Measurements from ENCODE around the gene ENGASE. TPM values are rescaled to one million over a fixed set of nuclear protein-coding genes. Genes with fewer than 3 reads are reported as not detected.
"Not testable (repeated sequence)": the region's sequence is repeated elsewhere in the genome, so short reads cannot be mapped to it uniquely, and the experiment has no call there.

ENGASE gene
- total and polyA plus RNA-seq, 7 donors = 7.5 to 80.8 (median 26.7) TPM

DNA sequence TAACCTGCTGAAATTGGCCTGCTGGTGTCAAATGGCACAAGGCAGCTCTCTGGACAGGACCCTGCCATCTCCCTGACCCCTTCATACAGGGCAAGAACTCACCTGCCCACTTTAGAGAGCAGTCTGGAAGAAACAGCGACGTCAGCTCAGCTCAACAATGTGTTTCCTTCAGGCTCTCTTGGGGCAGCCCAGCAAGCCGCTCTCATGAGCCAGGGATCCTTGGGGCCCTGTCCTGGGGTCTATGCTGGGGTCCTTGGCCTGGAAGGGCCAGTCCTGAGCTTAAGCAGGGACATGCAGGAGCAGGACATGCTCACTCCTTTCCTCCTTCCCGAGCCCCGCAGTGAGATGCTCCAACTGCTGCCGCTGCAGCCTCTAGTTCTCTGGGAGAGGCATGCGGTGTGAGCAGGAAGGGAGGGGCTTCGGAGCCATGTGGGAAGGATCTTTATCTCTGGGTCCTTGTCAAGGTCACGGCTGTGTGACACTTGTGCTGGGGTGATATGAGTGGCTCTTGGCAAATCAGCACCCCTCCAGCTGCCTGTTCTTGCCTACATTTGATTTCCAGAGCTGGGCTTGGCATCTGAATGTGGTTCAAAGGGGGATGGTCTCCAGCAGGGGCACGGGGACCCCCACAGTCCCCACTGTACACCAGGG is 47.2 kb upstream of the ENGASE start:
- Histone ChIP-seq H3K4me3 (peak overlapping the region; percentile 32), H3K27me3 (ENCODE audit: insufficient read depth in 3 of 3, low read length in 2 of 3) (peaks cover 0 to 31% (median 0%) of the 10 kb centered on the region in 3 donors), H3K4me1 (peaks cover 34% of the 10 kb centered on the region), H3K9me3 (no peaks in the 10 kb centered on the region), H3K27ac (peak overlapping the region; percentile 53), H3K36me3 (ENCODE audit: insufficient read depth in 1 of 2, low read depth in 1 of 2) (no peaks in the 10 kb centered on the region)
- 27 to 47% (median 32%) methylated on average over 8 to 10 of the region's 10 CpGs for WGBS, 3 donors
- TF ChIP-seq, protein P1, sequence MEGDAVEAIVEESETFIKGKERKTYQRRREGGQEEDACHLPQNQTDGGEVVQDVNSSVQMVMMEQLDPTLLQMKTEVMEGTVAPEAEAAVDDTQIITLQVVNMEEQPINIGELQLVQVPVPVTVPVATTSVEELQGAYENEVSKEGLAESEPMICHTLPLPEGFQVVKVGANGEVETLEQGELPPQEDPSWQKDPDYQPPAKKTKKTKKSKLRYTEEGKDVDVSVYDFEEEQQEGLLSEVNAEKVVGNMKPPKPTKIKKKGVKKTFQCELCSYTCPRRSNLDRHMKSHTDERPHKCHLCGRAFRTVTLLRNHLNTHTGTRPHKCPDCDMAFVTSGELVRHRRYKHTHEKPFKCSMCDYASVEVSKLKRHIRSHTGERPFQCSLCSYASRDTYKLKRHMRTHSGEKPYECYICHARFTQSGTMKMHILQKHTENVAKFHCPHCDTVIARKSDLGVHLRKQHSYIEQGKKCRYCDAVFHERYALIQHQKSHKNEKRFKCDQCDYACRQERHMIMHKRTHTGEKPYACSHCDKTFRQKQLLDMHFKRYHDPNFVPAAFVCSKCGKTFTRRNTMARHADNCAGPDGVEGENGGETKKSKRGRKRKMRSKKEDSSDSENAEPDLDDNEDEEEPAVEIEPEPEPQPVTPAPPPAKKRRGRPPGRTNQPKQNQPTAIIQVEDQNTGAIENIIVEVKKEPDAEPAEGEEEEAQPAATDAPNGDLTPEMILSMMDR (IDR thresholded peaks at IDR 0.05) = no peak
- DNase-seq (peak in 1 of 2 donors; percentile 47), ATAC-seq (no peak)
- intact Hi-C loops (cut with DNase I) = no loop called here

- WGBS, 3 donors = 20 to 37% (median 26%) methylated on average over 16 of the region's 16 CpGs
- peak overlapping the region; percentile 32 for H3K4me3 ChIP-seq
- TF ChIP-seq, protein P1 (IDR thresholded peaks at IDR 0.05) = no peak
- ATAC-seq = no peak
- peaks cover 34% of the 10 kb centered on the region for H3K4me1 ChIP-seq
- peaks cover 0 to 32% (median 0%) of the 10 kb centered on the region in 3 donors for H3K27me3 ChIP-seq (ENCODE audit: insufficient read depth in 3 of 3, low read length in 2 of 3)
- peak overlapping the region; percentile 53 for H3K27ac ChIP-seq
- H3K9me3 ChIP-seq = no peaks in the 10 kb centered on the region
- peak in 1 of 2 donors; percentile 64 for DNase-seq
- intact Hi-C loops (cut with DNase I) = no loop called here
- no peaks in the 10 kb centered on the region for H3K36me3 ChIP-seq (ENCODE audit: insufficient read depth in 1 of 2, low read depth in 1 of 2)
Observed at GRCh38 chr17:79027925-79028491, 46.6 kb upstream of the ENGASE start.

DNA sequence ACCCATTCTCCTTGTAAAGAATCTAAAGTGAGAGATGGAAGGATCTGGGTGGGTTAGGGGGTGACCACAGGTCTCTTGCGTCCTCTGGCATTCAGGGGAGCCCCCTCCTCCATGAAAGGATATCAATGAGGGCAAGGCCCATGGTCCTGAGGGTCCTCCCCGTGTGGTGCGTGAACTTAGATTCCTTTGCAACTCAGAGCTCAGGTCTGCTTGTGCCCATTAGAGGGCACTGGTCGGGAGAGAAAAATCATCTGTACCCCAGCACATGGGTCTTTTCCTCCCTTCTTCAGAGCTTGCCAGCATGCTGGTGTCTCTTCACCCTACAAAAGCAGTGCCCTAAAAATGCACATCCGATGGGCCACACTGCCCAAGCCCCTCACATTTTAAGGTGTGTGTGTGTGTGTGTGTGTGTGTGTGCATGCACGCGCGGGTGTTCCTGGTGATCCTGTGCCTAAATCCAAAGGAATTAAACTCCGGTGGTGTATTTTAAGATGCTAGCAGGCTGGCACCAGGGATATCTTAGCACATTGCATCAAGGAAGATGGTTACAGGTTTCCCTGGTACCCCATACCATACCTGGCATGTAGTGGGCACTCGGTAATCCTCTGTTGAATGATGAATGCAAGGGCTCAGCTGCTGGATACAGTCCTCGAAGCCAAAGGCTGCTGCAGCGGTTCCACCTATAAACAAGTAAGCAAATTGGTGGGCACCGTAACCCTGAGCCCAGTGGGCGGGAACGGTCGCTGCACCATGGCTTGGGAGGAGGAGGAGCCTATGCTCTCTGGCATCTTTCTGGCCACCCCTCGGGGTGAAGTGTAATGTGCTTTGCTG is 45.9 kb upstream of the ENGASE start:
- DNase-seq = no peak
- Histone ChIP-seq H3K9me3 (no peaks in the 10 kb centered on the region), H3K36me3 (ENCODE audit: insufficient read depth in 1 of 2, low read depth in 1 of 2) (no peaks in the 10 kb centered on the region), H3K27ac (no peak overlapping the region), H3K27me3 (ENCODE audit: insufficient read depth in 3 of 3, low read length in 2 of 3) (peaks cover 0 to 29% (median 0%) of the 10 kb centered on the region in 3 donors), H3K4me1 (peaks cover 37% of the 10 kb centered on the region), H3K4me3 (no peak overlapping the region)
- no peak for ATAC-seq
- 58 to 69% (median 63%) methylated on average over 17 of the region's 17 CpGs for WGBS, 3 donors
- TF ChIP-seq, protein P1 (IDR thresholded peaks at IDR 0.05) = no peak
- intact Hi-C loops (cut with DNase I) = no loop called here

GRCh38 chr17:79029327-79030009 is 45.2 kb upstream of the ENGASE start:
- 68 to 86% (median 74%) methylated on average over 16 of the region's 16 CpGs for WGBS, 3 donors
- Histone ChIP-seq H3K4me1 (peaks cover 41% of the 10 kb centered on the region), H3K27ac (no peak overlapping the region), H3K9me3 (no peaks in the 10 kb centered on the region), H3K36me3 (ENCODE audit: insufficient read depth in 1 of 2, low read depth in 1 of 2) (no peaks in the 10 kb centered on the region), H3K4me3 (no peak overlapping the region), H3K27me3 (ENCODE audit: insufficient read depth in 3 of 3, low read length in 2 of 3) (peaks cover 0 to 22% (median 0%) of the 10 kb centered on the region in 3 donors)
- intact Hi-C loops (cut with DNase I) = no loop called here
- no peak for DNase-seq
- no peak for ATAC-seq
- TF ChIP-seq, protein P1 (IDR thresholded peaks at IDR 0.05) = no peak

DNA sequence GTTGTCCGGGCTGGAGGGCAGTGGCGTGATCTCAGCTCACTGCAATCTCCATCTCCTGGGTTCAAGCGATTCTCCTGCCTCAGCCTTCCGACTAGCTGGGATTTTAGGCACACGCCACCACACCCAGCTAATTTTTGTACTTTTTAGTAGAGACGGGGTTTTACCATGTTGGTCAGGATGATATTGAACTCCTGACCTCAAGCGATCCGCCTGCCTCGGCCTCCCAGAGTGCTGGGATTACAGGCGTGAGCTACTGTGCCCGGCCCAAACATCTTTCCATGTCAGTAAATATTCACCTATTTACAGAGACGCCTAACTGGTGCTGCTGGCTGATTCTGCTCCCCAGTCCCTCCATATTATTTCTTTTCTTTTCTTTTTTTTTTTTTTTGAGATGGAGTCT is 44.0 kb upstream of the ENGASE start:
- H3K27ac ChIP-seq; DNase-seq; H3K9me3 ChIP-seq; H3K4me3 ChIP-seq; H3K36me3 ChIP-seq (ENCODE audit: insufficient read depth in 1 of 2, low read depth in 1 of 2); intact Hi-C loops (cut with DNase I); ATAC-seq: not testable (repeated sequence)
- 89 to 94% (median 92%) methylated on average over 12 of the region's 12 CpGs for WGBS, 3 donors
- Histone ChIP-seq H3K4me1 (peaks cover 30% of the 10 kb centered on the region), H3K27me3 (ENCODE audit: insufficient read depth in 3 of 3, low read length in 2 of 3) (peaks cover 0 to 22% (median 0%) of the 10 kb centered on the region in 3 donors)

Data from psoas muscle (tissue), 8 donors.